Lung (tissue), 12 donors: ENCODE measurements around the gene LINC01488. TPM values are rescaled to one million over a fixed set of nuclear protein-coding genes. Genes with fewer than 3 reads are reported as not detected.
A peak's percentile ranks its signal among the peaks of the same experiment; 100 is the strongest.

Experiments
- ATAC-seq: fragments of 200-7000 bp; cut with Tn5 transposase; one replicate; pipeline ENCODE4 v1.9.1; 2020; ENCODE audit warnings: moderate number of reproducible peaks; ENCODE audit not compliant: insufficient read depth, low FRiP score
- DNase-seq, 3 donors: peaks; one replicate each; pipeline ENCODE4 v3.0.0-alpha.2; 2013 to 2017
- H3K27ac ChIP-seq, 2 donors: one replicate each; pipeline ENCODE4 v1.5.1; 2013; ENCODE audit warnings: mild to moderate bottlenecking in 2 of 2, moderate library complexity in 2 of 2, control low read depth in 1 of 2, inconsistent platforms in 1 of 2, low read depth in 1 of 2, low read length in 1 of 2
- H3K27me3 ChIP-seq, 3 donors: one replicate each; pipeline ENCODE4 v1.5.1; 2013; ENCODE audit warnings: low read length in 2 of 3; ENCODE audit not compliant: control insufficient read depth in 3 of 3, insufficient read depth in 3 of 3
- H3K36me3 ChIP-seq, 4 donors: one replicate each; pipeline ENCODE4 v1.5.1; 2013; ENCODE audit warnings: low read length in 4 of 4, mild to moderate bottlenecking in 1 of 4, moderate library complexity in 1 of 4; ENCODE audit not compliant: control insufficient read depth in 4 of 4, insufficient read depth in 4 of 4
- H3K4me1 ChIP-seq, 5 donors: one replicate each; pipeline ENCODE4 v1.5.1; 2013; ENCODE audit warnings: low read length in 5 of 5, mild to moderate bottlenecking in 2 of 5, moderate library complexity in 1 of 5; ENCODE audit not compliant: control insufficient read depth in 5 of 5, insufficient read depth in 5 of 5
- H3K4me3 ChIP-seq: one replicate; pipeline ENCODE4 v1.5.1; 2013; ENCODE audit warnings: mild to moderate bottlenecking, control low read depth, moderate library complexity
- H3K9ac ChIP-seq, 2 donors: one replicate each; pipeline ENCODE4 v1.5.1; 2013; ENCODE audit warnings: low read length in 2 of 2, control low read depth in 1 of 2; ENCODE audit not compliant: insufficient read depth in 1 of 2
- H3K9me3 ChIP-seq, 4 donors: one replicate each; pipeline ENCODE4 v1.5.1; 2013; ENCODE audit warnings: low read length in 3 of 4, mild to moderate bottlenecking in 1 of 4, moderate library complexity in 1 of 4; ENCODE audit not compliant: control insufficient read depth in 4 of 4, insufficient read depth in 3 of 4
- WGBS, 2 donors: extraction: QIAGEN DNeasy Blood & Tissue Kit; methylation state at CpG; one replicate each; pipeline ENCODE4 v1.1.7; 2013; 5-methylcytosine and 5-hydroxymethylcytosine counted together
- polyA plus RNA-seq, 2 donors: library from polyadenylated mRNA; stranded (reverse); fragments of 200-250 nt; gene quantifications; one replicate each; pipeline ENCODE4 v1.2.1, GENCODE V29; 2013
- total RNA-seq, 2 donors: library from RNA; depleted of rRNA in 1 of 2; stranded (reverse); fragments of >200 nt in 1 of 2; gene quantifications; one replicate each; pipeline ENCODE4 v1.2.1, GENCODE V29; 2014 to 2021
- TF ChIP-seq, protein P1 (sequence below): IDR thresholded peaks from 2 replicates; pipeline ENCODE4 v1.5.1; 2012; ENCODE audit warnings: mild to moderate bottlenecking; ENCODE audit errors: control extremely low read depth, extremely low read depth
- donor health status: control.
- donor health status: control.
- donor health status: Bipolar disorder and iron deficiency.
- donor health status: healthy.
- donor health status: DM: yes; HTN: yes; CAD: no.

The LINC01488 gene
- total and polyA plus RNA-seq, 4 donors = not detected

DNA sequence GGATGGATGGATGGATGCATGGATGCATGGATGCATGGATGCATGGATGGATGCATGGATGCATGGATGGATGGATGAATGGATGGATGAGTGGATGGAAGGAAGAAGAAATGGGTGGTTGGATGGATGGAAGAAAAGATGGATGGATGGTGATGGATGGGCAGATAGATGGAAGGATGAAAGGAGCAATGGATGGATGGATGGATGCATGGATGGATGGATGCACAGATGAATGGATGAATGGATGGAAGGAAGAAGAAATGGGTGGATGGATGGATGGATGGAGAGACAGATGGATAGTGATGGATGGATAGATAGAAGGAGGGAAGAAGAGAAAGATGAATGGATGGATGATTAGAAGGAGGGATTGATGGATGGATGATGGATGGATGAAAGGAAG is 30.2 kb upstream of the LINC01488 start:
- Histone ChIP-seq H3K36me3 (no peaks in the 10 kb centered on the region), H3K4me1 (peaks cover 0 to 26% (median 13%) of the 10 kb centered on the region in 5 donors), H3K4me3 (no peak overlapping the region), H3K27me3 (no peaks in the 10 kb centered on the region), H3K27ac (peak overlapping the region in 1 of 2 donors; percentile 13), H3K9me3 (peaks cover 0 to 5% (median 2%) of the 10 kb centered on the region in 4 donors), H3K9ac (no peak overlapping the region)
- TF ChIP-seq, protein P1, sequence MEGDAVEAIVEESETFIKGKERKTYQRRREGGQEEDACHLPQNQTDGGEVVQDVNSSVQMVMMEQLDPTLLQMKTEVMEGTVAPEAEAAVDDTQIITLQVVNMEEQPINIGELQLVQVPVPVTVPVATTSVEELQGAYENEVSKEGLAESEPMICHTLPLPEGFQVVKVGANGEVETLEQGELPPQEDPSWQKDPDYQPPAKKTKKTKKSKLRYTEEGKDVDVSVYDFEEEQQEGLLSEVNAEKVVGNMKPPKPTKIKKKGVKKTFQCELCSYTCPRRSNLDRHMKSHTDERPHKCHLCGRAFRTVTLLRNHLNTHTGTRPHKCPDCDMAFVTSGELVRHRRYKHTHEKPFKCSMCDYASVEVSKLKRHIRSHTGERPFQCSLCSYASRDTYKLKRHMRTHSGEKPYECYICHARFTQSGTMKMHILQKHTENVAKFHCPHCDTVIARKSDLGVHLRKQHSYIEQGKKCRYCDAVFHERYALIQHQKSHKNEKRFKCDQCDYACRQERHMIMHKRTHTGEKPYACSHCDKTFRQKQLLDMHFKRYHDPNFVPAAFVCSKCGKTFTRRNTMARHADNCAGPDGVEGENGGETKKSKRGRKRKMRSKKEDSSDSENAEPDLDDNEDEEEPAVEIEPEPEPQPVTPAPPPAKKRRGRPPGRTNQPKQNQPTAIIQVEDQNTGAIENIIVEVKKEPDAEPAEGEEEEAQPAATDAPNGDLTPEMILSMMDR = no peak
- DNase-seq = no peak
- ATAC-seq = no peak

DNA sequence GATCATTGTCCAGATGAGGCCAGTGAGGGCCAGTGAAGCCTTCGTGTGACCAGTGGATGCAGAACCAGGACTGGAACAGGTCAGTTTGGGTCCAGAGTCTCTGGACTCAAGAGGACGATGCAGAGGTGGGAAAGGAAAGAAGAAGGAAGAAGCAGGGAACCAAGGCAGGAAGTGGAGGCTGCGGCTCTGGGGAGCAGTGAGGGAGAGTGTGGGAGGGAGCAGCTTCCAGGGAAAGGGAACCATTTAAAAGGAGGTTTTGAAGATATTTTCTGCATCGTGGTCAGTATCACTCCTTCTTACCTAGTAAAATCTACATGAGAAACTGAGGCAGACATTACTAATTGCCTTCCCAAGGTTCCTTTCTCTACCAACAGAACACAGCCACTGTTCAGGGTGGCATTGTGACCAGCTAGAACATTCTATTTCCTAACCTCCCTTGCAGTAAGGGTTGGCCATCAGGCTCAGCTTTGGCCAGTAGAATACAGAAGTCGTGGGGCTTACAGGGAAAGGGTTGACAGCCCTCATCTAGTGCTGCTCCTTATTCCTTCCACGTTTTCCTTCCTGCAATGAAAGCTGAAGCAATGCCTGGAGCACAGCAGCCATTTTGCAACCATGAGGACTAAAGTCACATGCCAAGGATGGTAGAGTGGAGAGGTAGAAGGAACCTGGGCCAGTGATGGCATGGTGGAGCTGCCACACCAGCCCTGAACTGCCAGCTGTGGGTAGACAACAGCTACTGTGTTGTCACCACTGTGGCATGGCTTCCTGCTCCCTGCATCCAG is 29.1 kb upstream of the LINC01488 start:
- no peak overlapping the region for H3K4me3 ChIP-seq
- H3K9me3 ChIP-seq = peaks cover 0 to 6% (median 2%) of the 10 kb centered on the region in 4 donors
- H3K4me1 ChIP-seq = peaks cover 0 to 26% (median 13%) of the 10 kb centered on the region in 5 donors
- H3K36me3 ChIP-seq = no peaks in the 10 kb centered on the region
- peak overlapping the region in 1 of 2 donors; percentile 41 for H3K27ac ChIP-seq
- no peak for DNase-seq
- TF ChIP-seq, protein P1 = no peak
- no peaks in the 10 kb centered on the region for H3K27me3 ChIP-seq
- H3K9ac ChIP-seq = no peak overlapping the region
- ATAC-seq = no peak
- 62 to 73% methylated on average over 6 of the region's 6 CpGs for WGBS, 2 donors

DNA sequence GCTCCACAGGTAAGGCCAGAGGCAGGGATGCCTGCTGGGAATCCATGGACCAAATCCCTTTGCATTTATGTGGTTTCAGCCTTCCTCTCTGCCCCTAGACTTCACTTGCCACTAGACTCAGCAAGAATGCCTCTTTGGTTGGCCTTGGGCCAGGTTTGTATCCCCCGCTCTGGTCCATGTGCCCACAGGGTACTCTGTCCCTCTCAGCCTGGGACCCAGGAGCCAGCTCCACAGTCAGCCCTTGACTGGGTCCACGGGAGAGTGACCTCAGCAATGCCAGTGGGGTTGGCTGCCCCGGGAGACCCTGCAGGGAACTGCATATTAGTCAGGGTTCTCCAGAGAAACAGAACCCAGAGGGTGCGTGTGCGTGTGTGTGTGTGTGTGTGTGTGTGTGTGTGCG is 28.3 kb upstream of the LINC01488 start:
- H3K9me3 ChIP-seq = peaks cover 0 to 6% (median 2%) of the 10 kb centered on the region in 4 donors
- no peaks in the 10 kb centered on the region for H3K36me3 ChIP-seq
- DNase-seq = no peak
- H3K27me3 ChIP-seq = no peaks in the 10 kb centered on the region
- no peak for ATAC-seq
- H3K4me1 ChIP-seq = peaks cover 0 to 26% (median 11%) of the 10 kb centered on the region in 5 donors
- H3K27ac ChIP-seq = no peak overlapping the region
- 80 to 94% methylated on average over 6 of the region's 6 CpGs for WGBS, 2 donors
- no peak overlapping the region for H3K9ac ChIP-seq
- no peak overlapping the region for H3K4me3 ChIP-seq
- TF ChIP-seq, protein P1 = no peak
